IMR-90 (cell line): ENCODE measurements around the gene REV3L. TPM values are rescaled to one million over a fixed set of nuclear protein-coding genes. Genes with fewer than 3 reads are reported as not detected.

Experiments used
- ATAC-seq: fragments of 200-7000 bp; cut with Tn5 transposase; 2 replicates; pipeline ENCODE4 v1.9.1; 2020; ENCODE audit warnings: low read depth, mild to moderate bottlenecking, moderate library complexity
- BruUV-seq: library from RNA; stranded (reverse); fragments of 400-500 nt; replicated peaks from 2 replicates; lab custom pipeline; 2021; lab: Mats Ljungman, UMichigan
- CTCF ChIA-PET: fragments of 300-600 bp; formaldehyde crosslinking; extraction: SDS; loops from one replicate; lab custom pipeline; 2021; ENCODE audit warnings: antibody characterized with exemption; lab: Yijun Ruan, JAX
- POLR2A ChIA-PET: fragments of 300-600 bp; sonication (Branson Sonifier 250); formaldehyde crosslinking; loops from one replicate; lab custom pipeline; 2022; ENCODE audit warnings: antibody characterized with exemption; ENCODE audit not compliant: unreplicated experiment; lab: Charles Lee
- DNase-seq: peaks from one replicate; pipeline ENCODE4 v3.0.0; 2013
- H2AFZ ChIP-seq: replicated peaks from 2 replicates; pipeline ENCODE3; 2013; ENCODE audit warnings: low read length, mild to moderate bottlenecking; ENCODE audit not compliant: poor library complexity
- H2AK5ac ChIP-seq: 2 replicates; pipeline ENCODE4 v1.6.1; 2013; ENCODE audit warnings: low read depth, low read length, inconsistent platforms
- H2AK9ac ChIP-seq: replicated peaks from 2 replicates; pipeline ENCODE3; 2013; ENCODE audit warnings: mild to moderate bottlenecking, low read depth, low read length, moderate library complexity; ENCODE audit not compliant: poor library complexity
- H2BK120ac ChIP-seq: 2 replicates; pipeline ENCODE4 v1.6.1; 2013; ENCODE audit warnings: low read depth, low read length, inconsistent platforms
- H2BK15ac ChIP-seq: 3 replicates; pipeline ENCODE4 v1.6.1; 2013; ENCODE audit warnings: low read depth, low read length, inconsistent platforms
- H2BK20ac ChIP-seq: 2 replicates; pipeline ENCODE4 v1.6.1; 2013; ENCODE audit warnings: low read depth, mild to moderate bottlenecking, inconsistent platforms, low read length, moderate library complexity
- H2BK5ac ChIP-seq: 2 replicates; pipeline ENCODE4 v1.6.1; 2013; ENCODE audit warnings: mild to moderate bottlenecking, low read depth, low read length, inconsistent platforms; ENCODE audit not compliant: poor library complexity, severe bottlenecking
- H3K14ac ChIP-seq: replicated peaks from 2 replicates; pipeline ENCODE4 v1.6.1; 2013; ENCODE audit warnings: low read depth, low read length, inconsistent platforms
- H3K18ac ChIP-seq: 2 replicates; pipeline ENCODE4 v1.6.1; 2013; ENCODE audit warnings: low read depth, low read length, control low read depth
- H3K23ac ChIP-seq: 2 replicates; pipeline ENCODE4 v1.6.1; 2013; ENCODE audit warnings: low read depth, low read length, inconsistent platforms
- H3K27ac ChIP-seq: 2 replicates; pipeline ENCODE4 v1.5.1; 2013; ENCODE audit warnings: mild to moderate bottlenecking, control low read depth, low read length; ENCODE audit not compliant: insufficient read depth
- H3K27me3 ChIP-seq: 2 replicates; pipeline ENCODE4 v1.6.1; 2013; ENCODE audit warnings: low read length; ENCODE audit not compliant: control insufficient read depth, insufficient read depth
- H3K36me3 ChIP-seq: 2 replicates; pipeline ENCODE4 v1.6.1; 2013; ENCODE audit warnings: low read length, mixed read lengths; ENCODE audit not compliant: control insufficient read depth, insufficient read depth
- H3K4ac ChIP-seq: 2 replicates; pipeline ENCODE4 v1.6.1; 2013; ENCODE audit warnings: low read depth, low read length, inconsistent platforms
- H3K4me1 ChIP-seq: 2 replicates; pipeline ENCODE4 v1.6.1; 2013; ENCODE audit warnings: low read length, mixed read lengths; ENCODE audit not compliant: control insufficient read depth, insufficient read depth
- H3K4me2 ChIP-seq: 2 replicates; pipeline ENCODE4 v1.6.1; 2013; ENCODE audit warnings: low read depth, mild to moderate bottlenecking, control low read depth, low read length, moderate library complexity
- H3K4me3 ChIP-seq: 2 replicates; pipeline ENCODE4 v1.5.1; 2013; ENCODE audit warnings: low read depth, mild to moderate bottlenecking, control low read depth, low read length, moderate library complexity; ENCODE audit not compliant: insufficient read depth
- H3K56ac ChIP-seq: 2 replicates; pipeline ENCODE4 v1.6.1; 2013; ENCODE audit warnings: low read length, inconsistent platforms; ENCODE audit not compliant: insufficient read depth; ENCODE audit errors: extremely low read depth
- H3K79me1 ChIP-seq, 2 experiments: 2 replicates each; pipeline ENCODE4 v1.6.1; 2013; ENCODE audit warnings: low read length in 2 of 2, inconsistent platforms in 1 of 2, low read depth in 1 of 2
- H3K9ac ChIP-seq: 2 replicates; pipeline ENCODE4 v1.6.1; 2013; ENCODE audit warnings: low read depth, low read length, control low read depth
- H3K9me1 ChIP-seq: 2 replicates; pipeline ENCODE4 v1.6.1; 2013; ENCODE audit warnings: low read length, inconsistent platforms; ENCODE audit not compliant: insufficient read depth
- H3K9me3 ChIP-seq: 2 replicates; pipeline ENCODE4 v1.6.1; 2013; ENCODE audit warnings: low read length; ENCODE audit not compliant: control insufficient read depth, insufficient read depth
- H4K20me1 ChIP-seq: 2 replicates; pipeline ENCODE4 v1.6.1; 2013; ENCODE audit warnings: low read length, inconsistent platforms; ENCODE audit not compliant: insufficient read depth
- H4K5ac ChIP-seq: 2 replicates; pipeline ENCODE4 v1.6.1; 2013; ENCODE audit warnings: mild to moderate bottlenecking, low read depth, low read length, control low read depth
- H4K8ac ChIP-seq, 2 experiments: 2 replicates each; pipeline ENCODE4 v1.6.1; 2013; ENCODE audit warnings: low read depth in 2 of 2, low read length in 2 of 2, control low read depth in 1 of 2, inconsistent platforms in 1 of 2
- H4K91ac ChIP-seq: 2 replicates; pipeline ENCODE4 v1.6.1; 2013; ENCODE audit warnings: low read depth, low read length, inconsistent platforms; ENCODE audit not compliant: insufficient read depth
- CEBPB ChIP-seq: IDR thresholded peaks from 2 replicates; pipeline ENCODE4 v1.6.1; 2012; ENCODE audit warnings: low read depth, low read length, improper control_type of control experiment
- CHD1 ChIP-seq: IDR thresholded peaks from 2 replicates; pipeline ENCODE4 v1.6.1; 2012; ENCODE audit warnings: low read depth, low read length, improper control_type of control experiment
- MAFK ChIP-seq: IDR thresholded peaks from 2 replicates; pipeline ENCODE4 v1.6.1; 2012; ENCODE audit warnings: low read depth, low read length, improper control_type of control experiment
- MAZ ChIP-seq: IDR thresholded peaks from 2 replicates; pipeline ENCODE4 v1.6.1; 2012; ENCODE audit warnings: low read depth, mild to moderate bottlenecking, low read length, improper control_type of control experiment, moderate library complexity, borderline replicate concordance
- NFE2L2 ChIP-seq: fragments of 150-350 bp; IDR thresholded peaks from 2 replicates; pipeline ENCODE4 v1.6.1; 2016; ENCODE audit warnings: low read depth, mild to moderate bottlenecking, low read length
- RCOR1 ChIP-seq: IDR thresholded peaks from 2 replicates; pipeline ENCODE4 v1.6.1; 2012; ENCODE audit warnings: mild to moderate bottlenecking, low read length, improper control_type of control experiment; ENCODE audit not compliant: insufficient replicate concordance
- WGBS, 2 experiments: methylation state at CpG; one replicate each; pipeline versions ENCODE4 v1.1.5 to v1.1.7; 2013; ENCODE audit warnings: missing lambda C conversion rate in 2 of 2; ENCODE audit not compliant: insufficient read length in 1 of 2; ENCODE audit errors: extremely low coverage in 2 of 2; 5-methylcytosine and 5-hydroxymethylcytosine counted together
- dilution Hi-C: fragments of 300-500 bp; cut with HindIII; formaldehyde crosslinking; loops from one replicate; pipeline ENCODE4 v1.14.3; 2018; ENCODE audit warnings: low sequenced_read_pairs; ENCODE audit not compliant: unreplicated experiment
- in situ Hi-C: fragments of 300-500 bp; cut with MboI; formaldehyde crosslinking; loops from 3 replicates; pipeline ENCODE4 v1.14.3; 2019; ENCODE audit warnings: low sequenced_read_pairs, inconsistent platforms, mixed read lengths
- intact Hi-C: fragments of 100-400 bp; cut with micrococcal nuclease; formaldehyde crosslinking; loops from 2 replicates; pipeline ENCODE4 v1.10.0; 2022
- polyA plus RNA-seq, 3 experiments: library from polyadenylated mRNA; depleted of rRNA; stranded (reverse); fragments of >200 nt; gene quantifications; 2 replicates each; pipeline ENCODE4 v1.2.3, GENCODE V29; 2012; ENCODE audit warnings: low replicate concordance in 1 of 3
- total RNA-seq: library from RNA; depleted of rRNA; stranded (reverse); fragments of >200 nt; gene quantifications from 2 replicates; pipeline ENCODE4 v1.2.3, GENCODE V29; 2012

REV3L gene
- total and polyA plus RNA-seq, 2 of the 4 experiments (the other 2 are of a cell fraction) = 7.4 to 15.4 TPM

DNA sequence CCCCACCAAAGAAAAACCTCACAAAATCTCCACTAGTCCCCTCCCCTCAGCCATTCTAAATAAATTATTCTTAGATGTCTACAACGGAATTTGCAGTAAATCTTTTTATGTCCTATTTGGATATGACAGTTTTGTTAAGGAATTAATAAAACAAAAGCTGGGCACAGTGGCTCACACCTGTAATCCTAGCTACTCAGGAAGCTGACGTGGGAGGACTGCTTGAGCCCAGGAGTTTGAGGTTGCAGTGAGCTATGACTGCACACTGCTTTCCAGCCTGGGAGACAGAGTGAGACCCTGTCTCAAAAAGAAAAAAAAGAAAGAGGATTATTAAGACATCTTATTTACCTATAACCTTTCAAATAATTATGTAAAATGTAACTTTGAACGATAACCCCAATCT is 230.3 kb downstream of the REV3L start:
- Histone ChIP-seq H4K8ac (no peak overlapping the region), H3K4ac (no peak overlapping the region)
- POLR2A ChIA-PET = no interaction called here

More for the DNA sequence above, 230.3 kb downstream of the REV3L start:
- Histone ChIP-seq H3K9me3 (no peaks in the 10 kb centered on the region), H3K23ac (no peak overlapping the region), H4K91ac (no peak overlapping the region), H3K9ac (no peak overlapping the region), H3K4me2 (no peak overlapping the region), H2BK5ac (no peak overlapping the region), H3K27me3 (no peaks in the 10 kb centered on the region), H3K36me3 (no peaks in the 10 kb centered on the region), H4K20me1 (no peaks in the 10 kb centered on the region), H3K56ac (no peak overlapping the region), H3K14ac (no peak overlapping the region), H2BK120ac (no peak overlapping the region), H3K27ac (no peak overlapping the region), H3K4me3 (no peak overlapping the region), H4K5ac (no peak overlapping the region), H3K9me1 (no peaks in the 10 kb centered on the region), H2BK20ac (no peak overlapping the region), H2AFZ (no peak overlapping the region), H3K4me1 (peaks cover 2% of the 10 kb centered on the region; the same call in 1 of the 2 replicates), H2AK5ac (no peak overlapping the region), H3K18ac (no peak overlapping the region), H2AK9ac (no peak overlapping the region), H3K79me1 (no peaks in the 10 kb centered on the region), H2BK15ac (no peak overlapping the region)
- in situ Hi-C loops = no loop called here
- ATAC-seq = no peak
- CTCF ChIA-PET = no interaction called here
- DNase-seq = no peak
- WGBS, 2 experiments = no CpG with 5 or more reads among the region's 3 CpGs
- dilution Hi-C loops = no loop called here
- TF ChIP-seq MAFK (no peak), CHD1 (no peak), RCOR1 (no peak), CEBPB (no peak), MAZ (no peak), NFE2L2 (no peak)
- BruUV-seq = no TSS peak
- intact Hi-C loops = no loop called here
